GM10266 (cell line): Measurements from ENCODE around the gene FAM162A.

Experiments
- DNase-seq: peaks from one replicate; pipeline ENCODE4 v3.0.0; 2012; ENCODE audit errors: extremely low spot score
- CTCF ChIP-seq: IDR thresholded peaks from 2 replicates; pipeline ENCODE4 v1.5.1; 2012; ENCODE audit warnings: mild to moderate bottlenecking, low read depth; ENCODE audit not compliant: control insufficient read depth, insufficient read depth; ENCODE audit errors: missing control alignments

Gene FAM162A

GRCh38 chr3:122353893-122354401, 30.0 kb upstream of the FAM162A start:
- no peak for TF ChIP-seq CTCF
- DNase-seq, result no peak

DNA sequence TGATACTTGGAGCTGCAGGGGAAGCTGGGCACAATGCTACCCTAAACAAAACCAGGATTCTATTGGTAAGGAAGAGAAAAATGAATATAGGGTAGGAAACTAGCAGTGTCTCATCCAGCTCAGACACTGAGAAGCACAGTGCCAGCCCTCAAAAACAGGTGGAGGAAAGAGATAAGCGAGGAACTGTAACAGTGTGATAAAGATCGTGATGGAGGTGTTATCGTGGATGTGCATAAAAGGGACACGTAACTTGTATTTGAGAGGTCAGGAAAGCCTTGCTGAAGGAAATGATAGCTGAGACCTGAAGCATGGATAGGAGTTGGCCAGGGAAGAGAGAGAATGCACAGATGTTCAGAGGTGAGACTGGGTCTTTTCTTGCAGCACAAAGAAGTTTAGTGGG, 28.4 kb upstream of the FAM162A start:
- TF ChIP-seq CTCF, result no peak
- no peak for DNase-seq

DNA sequence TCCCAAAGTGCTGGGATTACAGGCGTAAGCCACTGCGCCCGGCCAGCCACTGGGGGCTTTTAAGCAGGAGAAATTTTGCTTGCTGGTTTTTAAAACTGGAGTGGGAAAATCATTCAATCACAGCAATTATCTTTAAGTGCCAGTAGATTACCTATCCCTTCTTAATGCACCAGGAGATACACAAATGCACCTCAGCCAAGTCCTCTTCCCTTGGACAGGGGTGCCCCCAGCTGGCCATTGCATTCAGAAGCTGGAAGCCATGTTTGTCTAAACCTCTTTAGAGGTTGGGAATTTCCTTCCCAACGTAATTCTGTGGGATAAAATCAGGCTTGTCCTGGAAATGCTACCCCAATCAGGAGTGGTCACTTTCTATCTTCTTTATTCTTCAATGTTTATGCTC, 27.6 kb upstream of the FAM162A start:
- DNase-seq, result peak; percentile 45
- TF ChIP-seq CTCF, result peak; percentile 72

DNA sequence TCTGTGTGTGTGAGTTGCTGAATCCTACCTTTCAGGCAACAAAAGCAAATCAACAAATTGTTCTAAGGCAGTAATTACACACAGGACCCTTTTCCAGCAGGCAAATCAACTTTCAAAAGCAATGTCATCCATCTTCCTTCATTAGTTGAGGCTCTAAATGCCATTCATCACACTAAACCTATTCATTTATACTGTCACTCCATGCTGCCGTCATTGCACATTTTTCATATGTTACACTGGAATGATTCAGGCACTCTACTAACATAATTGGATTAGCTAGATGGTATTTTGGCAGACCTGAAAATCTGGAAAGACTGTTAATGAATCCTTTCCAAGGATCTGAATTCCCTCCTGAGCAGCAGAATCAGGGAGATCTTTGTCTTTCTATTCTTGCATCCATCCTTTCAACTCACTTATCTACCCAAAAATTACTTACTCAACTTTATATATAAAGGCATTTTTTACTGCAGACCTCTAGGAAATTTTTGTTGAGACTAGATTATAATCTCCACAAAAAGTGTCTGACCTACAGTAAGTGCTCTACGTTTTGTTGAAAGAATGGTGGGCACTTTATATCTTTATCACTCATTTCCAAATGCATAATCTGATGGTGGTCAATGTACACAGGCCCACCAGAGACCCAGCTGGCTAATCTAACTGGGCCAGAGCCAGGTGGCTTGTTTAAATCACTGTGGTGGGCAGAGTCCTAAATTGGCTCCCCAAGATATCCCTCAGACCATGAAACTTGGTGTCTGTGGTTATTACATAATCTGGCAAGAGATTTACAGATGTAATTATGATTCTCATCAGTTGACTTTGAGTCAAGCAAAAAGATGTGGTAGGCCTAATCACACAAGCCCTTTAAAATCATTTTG, 25.9 kb upstream of the FAM162A start:
- DNase-seq, result no peak
- no peak for TF ChIP-seq CTCF

DNA sequence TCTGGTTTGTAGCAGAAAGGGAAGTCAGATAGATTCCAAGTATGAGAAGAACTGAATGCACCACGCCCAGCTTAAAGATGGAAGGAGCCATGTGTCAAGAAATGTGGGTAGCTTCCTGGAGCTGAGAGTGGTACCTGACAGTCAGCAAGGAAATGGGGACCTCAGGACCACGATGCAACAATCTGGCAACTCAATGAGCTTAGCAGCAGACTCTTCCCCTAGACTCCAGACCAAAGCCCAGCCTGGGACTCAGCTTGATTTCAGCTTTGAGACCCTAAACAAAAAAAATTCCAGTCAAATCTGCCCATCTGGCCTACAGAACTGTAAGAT, 25.3 kb upstream of the FAM162A start:
- no peak for TF ChIP-seq CTCF
- no peak for DNase-seq

GRCh38 chr3:122362026-122362425, 22.0 kb upstream of the FAM162A start:
- no peak for DNase-seq
- no peak for TF ChIP-seq CTCF

DNA sequence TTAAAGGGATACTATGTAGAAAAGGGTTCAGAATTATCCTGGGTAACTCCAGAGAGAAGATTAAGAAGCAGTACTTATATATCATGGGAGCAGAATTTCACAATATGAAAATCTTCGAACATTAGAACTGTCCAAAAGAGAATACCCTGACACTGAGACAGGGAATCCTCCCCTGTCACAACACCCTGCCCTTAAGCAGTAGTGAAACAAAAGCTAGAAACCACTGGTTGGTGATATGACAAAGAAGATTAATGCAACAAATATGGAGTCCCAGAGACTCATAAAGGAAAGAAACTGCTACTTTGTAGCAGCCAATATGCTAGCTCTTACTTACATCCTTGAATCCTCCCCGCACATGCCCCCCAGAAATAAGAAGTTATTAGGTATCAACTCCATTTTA, 19.5 kb upstream of the FAM162A start:
- DNase-seq, result no peak
- TF ChIP-seq CTCF, result no peak
